HCT116 (cell line): ENCODE results near the gene RNF31. TPM values are rescaled to one million over a fixed set of nuclear protein-coding genes. Genes with fewer than 3 reads are reported as not detected.

Experiments used
- ATAC-seq: fragments of 200-7000 bp; cut with Tn5 transposase; 2 replicates; pipeline ENCODE4 v1.9.1; 2020; ENCODE audit warnings: mild to moderate bottlenecking, moderate library complexity
- BruUV-seq: library from RNA; stranded (reverse); fragments of 400-500 nt; replicated peaks from 2 replicates; lab custom pipeline; 2021; lab: Mats Ljungman, UMichigan
- CTCF ChIA-PET: fragments of 300-600 bp; sonication (Branson Sonifier 250); formaldehyde crosslinking; loops from one replicate; lab custom pipeline; 2021; ENCODE audit warnings: antibody characterized with exemption; lab: Charles Lee
- POLR2A ChIA-PET: fragments of 300-600, 350-600 bp; sonication (Branson Sonifier 250); formaldehyde crosslinking; loops from one replicate; lab custom pipeline; 2021; ENCODE audit warnings: antibody characterized with exemption; lab: Charles Lee
- RAD21 ChIA-PET, 2 experiments: fragments of 300-600 bp; sonication (Branson Sonifier 250); formaldehyde crosslinking; loops; one replicate each; lab custom pipeline; 2023; ENCODE audit warnings: low total read pairs in 2 of 2; ENCODE audit not compliant: uncharacterized antibody in 2 of 2, unreplicated experiment in 2 of 2, low non-redundant PET in 1 of 2; lab: Charles Lee
- DNase-seq: peaks from one replicate; pipeline ENCODE4 v3.0.0-alpha.2; 2010; ENCODE audit warnings: low read depth, low spot score
- H2AFZ ChIP-seq: fragments of 200-600 bp; shearing (Covaris generic), sonication (generic); 2 replicates; pipeline ENCODE4 v1.6.1; 2017; ENCODE audit warnings: low read depth, mixed run types, mixed read lengths, antibody characterized with exemption, low read length; ENCODE audit not compliant: poor library complexity, severe bottlenecking
- H3K27ac ChIP-seq: 2 replicates; pipeline ENCODE4 v1.5.1; 2012; ENCODE audit warnings: low read depth, low read length
- H3K27me3 ChIP-seq: fragments of 200-600 bp; sonication (generic); 2 replicates; pipeline ENCODE4 v1.6.1; 2016; ENCODE audit warnings: mixed run types, low read length, mixed read lengths; ENCODE audit not compliant: insufficient read depth
- H3K36me3 ChIP-seq, 2 experiments: fragments of 200-500 bp in 1 of 2; fragments of 200-600 bp in 1 of 2; sonication (Bioruptor generic) in 1 of 2; sonication (generic) in 1 of 2; 2 replicates each; pipeline versions ENCODE4 v1.5.1 to v1.6.1; 2014 to 2016; ENCODE audit warnings: low read length in 2 of 2, inconsistent platforms in 1 of 2, mixed read lengths in 1 of 2, mixed run types in 1 of 2; ENCODE audit not compliant: insufficient read depth in 2 of 2, control insufficient read depth in 1 of 2
- H3K4me1 ChIP-seq, 2 experiments: fragments of 200-600 bp in 1 of 2; sonication (generic) in 1 of 2; 2 replicates each; pipeline versions ENCODE4 v1.5.1 to v1.6.1; 2012 to 2017; ENCODE audit warnings: low read length in 2 of 2, inconsistent platforms in 1 of 2, mild to moderate bottlenecking in 1 of 2, mixed read lengths in 1 of 2, mixed run types in 1 of 2, moderate library complexity in 1 of 2; ENCODE audit not compliant: insufficient read depth in 2 of 2, control insufficient read depth in 1 of 2
- H3K4me2 ChIP-seq: fragments of 200-600 bp; sonication (generic); 2 replicates; pipeline ENCODE4 v1.6.1; 2017; ENCODE audit warnings: mixed run types, low read length, mixed read lengths
- H3K4me3 ChIP-seq, 2 experiments: fragments of 200-600 bp in 1 of 2; sonication (generic) in 1 of 2; replicated peaks in 1 of 2; 2 replicates each; pipeline ENCODE4 v1.5.1; 2011 to 2016; ENCODE audit warnings: low read length in 2 of 2, control low read depth in 1 of 2, low read depth in 1 of 2, mild to moderate bottlenecking in 1 of 2, mixed read lengths in 1 of 2, mixed run types in 1 of 2
- H3K79me2 ChIP-seq: fragments of 200-600 bp; sonication (generic); 2 replicates; pipeline ENCODE4 v1.6.1; 2017; ENCODE audit warnings: mild to moderate bottlenecking, mixed run types, low read length, moderate library complexity, mixed read lengths; ENCODE audit not compliant: insufficient read depth
- H3K9ac ChIP-seq: fragments of 200-600 bp; sonication (generic); 2 replicates; pipeline ENCODE4 v1.6.1; 2016; ENCODE audit warnings: low read length, mixed read lengths
- H3K9me2 ChIP-seq: fragments of 200-600 bp; sonication (generic), shearing (Covaris generic); 2 replicates; pipeline ENCODE4 v1.6.1; 2017; ENCODE audit warnings: mixed run types, mild to moderate bottlenecking, moderate library complexity; ENCODE audit not compliant: insufficient read depth
- H3K9me3 ChIP-seq, 2 experiments: fragments of 200-500 bp in 1 of 2; fragments of 200-600 bp in 1 of 2; sonication (Bioruptor generic) in 1 of 2; sonication (generic) in 1 of 2; 2 replicates each; pipeline ENCODE4 v1.6.1; 2014 to 2017; ENCODE audit warnings: low read length in 2 of 2, mixed read lengths in 2 of 2, inconsistent platforms in 1 of 2, low read depth in 1 of 2, mild to moderate bottlenecking in 1 of 2, mixed run types in 1 of 2, moderate library complexity in 1 of 2; ENCODE audit not compliant: control insufficient read depth in 1 of 2, insufficient read depth in 1 of 2
- H4K20me1 ChIP-seq: fragments of 200-600 bp; sonication (generic), shearing (Covaris generic); 2 replicates; pipeline ENCODE4 v1.6.1; 2017; ENCODE audit warnings: mixed run types, mild to moderate bottlenecking, moderate library complexity; ENCODE audit not compliant: insufficient read depth
- ATF3 ChIP-seq: IDR thresholded peaks from 2 replicates; pipeline ENCODE4 v1.6.1; 2012
- CEBPB ChIP-seq: IDR thresholded peaks from 2 replicates; pipeline ENCODE4 v1.6.1; 2012; ENCODE audit warnings: low read depth
- ELF1 ChIP-seq: IDR thresholded peaks from 2 replicates; pipeline ENCODE4 v1.6.1; 2012; ENCODE audit warnings: low read depth, borderline replicate concordance
- EZH2 ChIP-seq: fragments of 200-600 bp; sonication (generic); IDR thresholded peaks from 2 replicates; pipeline ENCODE4 v1.6.1; 2017; ENCODE audit warnings: antibody characterized with exemption, mixed run types
- FOSL1 ChIP-seq: IDR thresholded peaks from 2 replicates; pipeline ENCODE4 v1.6.1; 2012; ENCODE audit warnings: low read depth
- POLR2A ChIP-seq: IDR thresholded peaks from 2 replicates; pipeline ENCODE4 v1.7.0; 2011; ENCODE audit warnings: borderline replicate concordance; ENCODE audit not compliant: insufficient read depth, insufficient read length; ENCODE audit errors: extremely low read depth
- RAD21 ChIP-seq: IDR thresholded peaks from 2 replicates; pipeline ENCODE4 v1.6.1; 2012; ENCODE audit warnings: low read depth, mild to moderate bottlenecking
- SP1 ChIP-seq: IDR thresholded peaks from 2 replicates; pipeline ENCODE4 v1.6.1; 2012; ENCODE audit warnings: low read depth
- SRF ChIP-seq: IDR thresholded peaks from 2 replicates; pipeline ENCODE4 v1.6.1; 2012; ENCODE audit warnings: low read depth
- TCF7L2 ChIP-seq: IDR thresholded peaks from 2 replicates; pipeline ENCODE4 v1.7.0; 2011; ENCODE audit warnings: borderline replicate concordance, inconsistent platforms; ENCODE audit not compliant: insufficient read depth, insufficient read length; ENCODE audit errors: extremely low read depth
- ZBTB33 ChIP-seq: IDR thresholded peaks from 2 replicates; pipeline ENCODE4 v1.6.1; 2011; ENCODE audit warnings: mild to moderate bottlenecking, low read length, moderate library complexity; ENCODE audit not compliant: insufficient replicate concordance; ENCODE audit errors: extremely low read depth
- ZNF274 ChIP-seq: fragments of 200-500 bp; sonication (Bioruptor generic); IDR thresholded peaks from 2 replicates; pipeline ENCODE4 v1.6.1; 2014; ENCODE audit warnings: mild to moderate bottlenecking, low read depth, low read length, inconsistent platforms
- intact Hi-C: fragments of 100-400 bp; cut with micrococcal nuclease; formaldehyde crosslinking; loops from 2 replicates; pipeline ENCODE4 v1.10.0; 2022
- total RNA-seq: library from RNA; stranded (reverse); gene quantifications from one replicate; pipeline ENCODE4 v1.2.1, GENCODE V29; 2021; ENCODE audit not compliant: unreplicated experiment

The RNF31 gene
- total RNA-seq, 1 experiment from 2014 or later, result 78.0 TPM

DNA sequence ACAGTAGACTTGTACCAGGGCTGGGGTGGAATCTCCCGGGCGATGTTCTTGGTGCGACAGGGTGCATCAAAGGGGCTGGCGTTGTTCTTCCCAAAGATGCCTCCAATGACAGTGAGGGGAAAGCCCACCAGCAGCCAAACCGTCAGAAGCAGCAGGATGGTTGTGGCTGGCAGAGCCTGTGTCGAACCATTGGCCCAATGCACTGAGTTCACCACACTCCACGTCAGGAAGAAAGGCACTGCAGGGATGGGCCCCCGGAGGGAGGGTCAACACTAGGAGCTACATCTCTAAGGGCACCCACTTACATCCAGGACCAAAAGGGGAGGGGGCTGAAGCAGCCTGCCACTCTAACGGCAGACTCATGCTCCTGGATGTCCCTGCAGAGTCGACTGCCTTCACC, 43.1 kb downstream of the RNF31 start:
- Histone ChIP-seq H3K9me2 (no peaks in the 10 kb centered on the region), H3K36me3 (peaks cover 27 to 29% of the 10 kb centered on the region in 2 experiments; a peak in 3 of 4 replicates), H3K4me1 (peaks cover 24 to 31% of the 10 kb centered on the region in 2 experiments), H3K27me3 (no peaks in the 10 kb centered on the region), H2AFZ (no peak overlapping the region), H3K79me2 (peaks cover 51% of the 10 kb centered on the region), H3K4me3 (no peak overlapping the region), H4K20me1 (no peaks in the 10 kb centered on the region), H3K9me3 (no peaks in the 10 kb centered on the region), H3K9ac (no peak overlapping the region), H3K4me2 (no peak overlapping the region), H3K27ac (no peak overlapping the region)
- RAD21 ChIA-PET, result no interaction called here
- CTCF ChIA-PET, result no interaction called here
- TF ChIP-seq POLR2A, result no peak
- no peak for TF ChIP-seq ELF1
- TF ChIP-seq CEBPB, result no peak
- TF ChIP-seq ZBTB33, result no peak
- TF ChIP-seq TCF7L2, result no peak
- TF ChIP-seq ZNF274, result no peak
- TF ChIP-seq FOSL1, result no peak
- no peak for TF ChIP-seq SRF
- no peak for TF ChIP-seq SP1
- TF ChIP-seq ATF3, result no peak
- TF ChIP-seq EZH2, result no peak
- TF ChIP-seq RAD21, result no peak
- intact Hi-C loops, result no loop called here
- DNase-seq, result no peak
- POLR2A ChIA-PET, result no interaction called here
- BruUV-seq, result no TSS peak
- ATAC-seq, result no peak
